Activated CD4-positive, alpha-beta T cell treated with anti-CD3 and anti-CD28 coated beads, Interleukin-2, amount 50 U/mL, for 16 hours (primary cell): ENCODE measurements around the gene CALY.

Experiments used
- DNase-seq: peaks from one replicate; pipeline ENCODE4 v3.0.0-alpha.2; 2020

The CALY gene

DNA sequence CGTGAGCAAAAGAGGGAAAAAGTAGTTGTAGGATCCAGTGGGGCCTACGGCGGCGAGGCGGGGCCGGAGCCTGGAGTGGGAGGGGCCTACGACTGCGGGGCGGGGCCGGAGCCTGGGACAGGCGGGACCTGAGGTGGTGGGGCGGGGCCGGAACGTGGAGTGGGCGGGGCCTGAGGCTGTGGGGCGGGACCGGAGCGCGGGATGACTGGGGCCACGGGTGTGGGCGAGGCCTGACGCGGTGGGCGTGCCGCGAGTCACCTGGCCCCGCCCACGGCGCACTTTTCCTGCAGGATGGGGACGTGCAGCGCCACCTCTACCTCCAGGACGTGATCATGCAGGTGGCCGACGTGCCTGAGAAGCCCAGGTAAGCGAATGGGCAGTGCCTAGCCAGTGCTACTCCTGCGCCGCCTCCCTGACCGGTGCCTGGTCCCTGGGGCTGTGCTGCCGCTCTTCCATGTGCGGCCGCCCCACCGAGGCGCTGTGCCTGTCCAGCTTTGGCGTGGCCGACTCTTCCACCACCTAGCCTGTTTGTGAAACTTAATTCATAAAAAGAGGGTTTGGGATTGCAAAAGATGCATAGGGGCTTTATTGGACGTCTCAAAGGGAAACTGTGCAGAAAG, 27.5 kb downstream of the CALY start:
- peak; percentile 94 for DNase-seq

GRCh38 chr10:133308421-133309099, 28.1 kb downstream of the CALY start, which contains the start of the genes TUBGCP2 and ZNF511:
Gene TUBGCP2, minus strand, starts transcription at chr10:133308872. Its CDS starts 5,931 bp downstream, at chr10:133302941.
Gene ZNF511, plus strand, starts transcription at chr10:133308914. Its CDS starts 30 bp downstream, at chr10:133308944.
- peak; percentile 84 for DNase-seq

DNA sequence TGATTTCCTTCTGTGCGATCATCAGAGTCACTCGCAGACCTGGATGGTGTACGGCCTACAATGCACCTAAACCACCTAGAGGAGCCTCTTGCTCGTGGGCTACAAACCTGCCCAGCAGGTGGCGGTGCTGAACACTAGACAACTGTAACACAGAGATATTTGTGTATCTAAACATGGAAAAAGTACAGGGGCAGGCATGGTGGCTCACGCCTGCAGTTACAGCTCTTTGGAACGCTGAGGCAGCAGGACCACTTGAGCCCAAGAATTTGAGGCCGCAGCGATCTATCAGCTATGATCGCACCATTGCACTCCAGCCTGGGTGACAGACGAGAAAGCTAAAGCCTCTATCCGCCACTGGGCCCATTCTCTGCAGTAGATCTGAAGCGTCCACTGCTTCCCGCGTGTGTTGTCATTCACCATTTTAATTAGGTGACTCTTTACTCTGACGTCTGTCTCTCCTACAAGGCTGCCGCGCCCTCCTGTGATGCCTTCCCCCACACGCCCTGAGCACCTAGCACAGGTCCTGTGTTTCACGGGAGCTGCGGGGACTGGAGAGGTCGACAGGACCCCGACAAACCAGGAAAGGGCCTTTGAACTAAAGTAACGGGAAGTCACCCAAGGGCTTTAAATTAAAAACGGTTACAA, 28.8 kb downstream of the CALY start:
- DNase-seq: peak; percentile 88

- DNase-seq: no peak
Measured at GRCh38 chr10:133306941-133307379, 29.7 kb downstream of the CALY start.

GRCh38 chr10:133306097-133306476, 30.6 kb downstream of the CALY start:
- no peak for DNase-seq

GRCh38 chr10:133303206-133303605, 33.5 kb downstream of the CALY start:
- DNase-seq: no peak

DNA sequence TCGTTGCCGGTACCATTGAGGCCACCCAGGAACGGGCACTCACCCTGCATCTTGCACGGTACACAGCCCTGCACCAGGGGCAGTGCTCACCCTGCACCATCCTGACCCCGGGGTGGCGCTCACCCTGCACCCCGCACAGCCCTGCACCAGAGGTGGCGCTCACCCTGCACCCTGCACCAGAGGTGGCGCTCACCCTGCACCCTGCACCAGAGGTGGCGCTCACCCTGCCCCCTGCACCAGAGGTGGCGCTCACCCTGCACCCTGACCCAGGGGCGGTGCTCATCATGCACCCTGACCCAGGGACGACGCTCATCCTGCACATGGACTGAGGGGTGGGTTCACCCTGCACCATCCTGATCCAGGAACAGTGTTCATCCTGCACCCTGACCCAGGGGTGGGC, 34.5 kb downstream of the CALY start:
- DNase-seq: no peak

DNA sequence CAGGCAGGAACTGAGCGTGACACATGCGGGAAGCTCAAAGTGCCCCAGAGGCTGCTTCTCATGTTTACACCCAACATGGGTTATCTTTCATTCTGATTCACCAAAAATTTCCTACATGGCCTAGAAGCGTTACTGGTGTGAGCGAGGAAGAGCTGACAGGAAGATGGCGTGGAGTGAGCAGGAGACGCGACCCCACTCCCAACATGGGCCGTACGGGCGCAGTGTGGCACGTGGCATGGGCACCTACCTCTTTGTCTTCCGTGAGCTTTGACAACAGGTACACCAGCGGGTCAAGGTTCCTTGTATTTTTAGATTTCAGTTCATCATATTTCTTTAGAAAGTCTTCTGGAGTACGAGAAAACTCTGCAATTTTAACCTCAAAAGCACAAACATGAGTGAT, 37.0 kb downstream of the CALY start:
- no peak for DNase-seq

DNA sequence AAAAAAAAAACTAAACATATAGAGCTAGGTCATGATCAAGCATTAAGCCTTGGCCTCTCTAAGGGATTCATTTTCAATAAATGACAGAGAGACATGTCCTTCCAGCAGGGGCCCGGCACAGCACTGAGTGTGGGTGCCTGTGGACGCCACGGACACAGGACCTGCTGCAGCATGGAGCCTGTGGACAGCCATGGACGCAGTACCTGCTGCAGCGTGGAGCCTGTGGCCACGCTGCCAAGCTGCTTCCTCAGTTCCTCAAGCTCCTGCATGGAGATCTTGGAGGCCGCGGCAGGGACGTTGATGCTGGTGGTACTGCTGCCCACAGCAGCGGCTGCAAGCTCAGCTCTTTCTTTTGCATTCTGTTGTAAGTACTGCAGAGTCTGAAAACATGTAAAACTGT, 37.5 kb downstream of the CALY start:
- no peak for DNase-seq

GRCh38 chr10:133298466-133298865, 38.2 kb downstream of the CALY start:
- no peak for DNase-seq

GRCh38 chr10:133297504-133297903, 39.2 kb downstream of the CALY start:
- no peak for DNase-seq

- DNase-seq: no peak
Measured at GRCh38 chr10:133295426-133296320, 41.0 kb downstream of the CALY start.

DNA sequence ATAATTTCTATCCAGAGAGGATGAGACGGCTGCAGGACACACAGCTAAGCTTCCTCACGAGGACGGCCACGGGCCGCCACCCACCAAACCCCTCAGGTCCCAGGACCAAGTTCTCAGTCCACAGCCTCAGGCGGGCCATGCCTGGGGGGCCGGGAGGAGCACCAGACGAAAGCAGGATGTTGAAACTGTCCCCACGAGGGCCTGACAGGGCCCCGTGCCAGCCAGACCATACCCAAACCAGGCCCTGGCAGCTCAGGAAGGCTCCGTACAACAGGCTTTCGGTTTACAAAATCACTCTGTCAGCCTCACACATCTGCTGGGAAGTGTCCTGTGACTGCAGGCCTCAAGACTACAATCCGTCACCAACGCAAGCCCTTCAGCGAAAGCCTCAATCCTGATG, 42.5 kb downstream of the CALY start:
- no peak for DNase-seq

DNA sequence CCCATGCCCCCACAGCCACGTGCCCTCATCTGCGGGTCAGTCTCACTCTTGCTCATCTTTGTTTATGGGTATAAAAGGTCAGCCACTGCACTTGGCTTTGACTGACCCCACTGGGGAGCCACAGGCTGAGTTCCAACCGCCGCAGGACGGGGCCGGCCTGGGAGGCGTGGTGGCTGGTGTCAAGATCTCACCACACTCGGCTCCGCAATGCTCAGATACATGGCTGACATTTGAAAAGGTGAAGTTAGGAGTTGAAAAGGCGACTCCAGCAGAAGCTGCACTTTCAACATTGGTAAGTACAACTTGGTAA, 42.9 kb downstream of the CALY start:
- no peak for DNase-seq

DNA sequence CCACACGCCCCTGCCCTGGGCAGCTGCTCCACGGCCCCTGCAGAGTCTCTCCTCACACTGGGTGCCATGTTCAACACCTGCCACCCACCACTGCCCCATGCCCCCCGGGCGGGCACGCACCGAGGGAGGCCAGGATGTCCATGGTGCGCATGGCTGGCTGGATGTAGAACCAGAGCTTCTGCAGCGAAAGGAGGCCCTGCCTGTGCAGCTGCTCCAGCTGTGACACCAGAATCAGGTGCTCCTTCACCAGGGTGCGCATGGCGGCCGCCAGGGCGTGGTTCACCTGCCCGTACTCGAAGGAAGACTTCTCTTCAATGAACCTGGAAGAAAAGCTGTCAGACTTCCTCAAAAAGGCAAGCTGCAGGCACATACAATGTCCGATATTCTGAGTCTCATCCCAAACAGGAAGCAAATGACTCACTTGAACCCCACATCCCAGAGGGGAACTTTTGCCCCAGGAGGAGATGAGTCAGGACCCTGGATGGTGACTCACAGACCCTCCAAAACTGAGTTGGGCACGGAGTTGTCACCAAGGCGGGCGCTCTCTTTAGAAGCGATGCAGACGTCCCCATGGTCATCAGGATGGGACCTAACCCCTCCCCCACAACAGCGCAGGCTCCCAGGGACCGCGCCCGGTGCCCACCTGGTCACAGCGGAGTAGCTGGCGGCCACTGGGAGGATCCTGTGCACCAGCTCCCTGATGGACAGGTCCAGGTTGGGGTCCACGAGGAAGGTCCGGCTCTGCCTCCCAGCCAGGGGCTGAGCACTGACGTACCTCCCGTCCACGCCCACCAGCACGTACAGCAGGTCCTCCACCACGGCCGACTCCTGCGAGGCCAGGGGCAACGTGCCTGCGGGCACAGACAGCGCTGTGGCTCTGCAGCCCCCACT, 43.5 kb downstream of the CALY start:
- peak; percentile 16 for DNase-seq

DNA sequence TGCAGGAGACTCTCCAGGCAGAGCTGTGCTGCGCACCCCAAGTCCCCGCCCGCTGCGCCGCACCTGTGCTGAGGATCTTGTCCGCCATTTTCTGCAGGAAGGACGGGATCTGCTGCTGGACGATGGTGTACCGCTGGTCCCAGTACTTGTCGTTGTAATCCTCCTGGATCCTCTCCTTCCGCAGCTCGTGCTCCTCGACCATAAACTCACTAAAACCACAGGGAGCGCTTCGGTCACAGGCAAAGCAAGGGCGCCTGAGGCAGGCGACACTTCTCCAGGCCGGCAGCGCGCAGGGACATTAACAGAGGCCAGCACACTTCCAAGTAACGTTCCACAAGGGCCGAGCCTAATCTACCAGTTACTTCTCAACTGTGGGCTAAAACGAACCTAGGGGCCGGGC, 46.9 kb downstream of the CALY start:
- no peak for DNase-seq

DNA sequence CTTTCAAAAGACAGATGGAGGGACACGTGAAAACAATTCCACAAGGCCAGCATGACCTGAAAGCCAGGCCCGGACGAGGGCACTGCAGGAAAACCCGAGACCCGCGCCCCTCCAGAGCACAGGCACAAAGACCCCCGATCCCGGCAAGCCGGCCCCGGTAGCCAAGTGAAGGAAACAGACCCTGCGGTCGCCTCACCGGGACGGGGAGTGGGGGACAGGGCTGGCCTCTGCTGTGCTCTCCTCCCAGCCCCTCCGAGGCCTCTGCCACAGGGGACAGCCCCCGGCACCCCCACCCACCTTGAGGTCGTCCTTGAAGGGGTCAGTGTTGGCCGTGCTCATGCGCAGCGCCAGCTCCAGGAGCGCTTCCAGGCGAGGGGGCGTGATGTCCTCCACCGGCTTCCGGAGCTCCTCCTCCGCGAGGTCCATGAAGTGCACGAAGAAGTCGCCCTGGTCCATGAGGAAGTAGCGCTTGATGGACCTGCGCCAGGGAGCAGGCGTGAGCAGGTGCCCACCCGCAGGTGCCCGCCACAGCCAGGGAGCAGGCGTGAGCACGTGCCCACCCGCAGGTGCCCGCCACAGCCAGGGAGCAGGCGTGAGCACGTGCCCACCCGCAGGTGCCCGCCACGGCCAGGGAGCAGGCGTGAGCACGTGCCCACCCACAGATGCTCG, 48.7 kb downstream of the CALY start:
- no peak for DNase-seq

DNA sequence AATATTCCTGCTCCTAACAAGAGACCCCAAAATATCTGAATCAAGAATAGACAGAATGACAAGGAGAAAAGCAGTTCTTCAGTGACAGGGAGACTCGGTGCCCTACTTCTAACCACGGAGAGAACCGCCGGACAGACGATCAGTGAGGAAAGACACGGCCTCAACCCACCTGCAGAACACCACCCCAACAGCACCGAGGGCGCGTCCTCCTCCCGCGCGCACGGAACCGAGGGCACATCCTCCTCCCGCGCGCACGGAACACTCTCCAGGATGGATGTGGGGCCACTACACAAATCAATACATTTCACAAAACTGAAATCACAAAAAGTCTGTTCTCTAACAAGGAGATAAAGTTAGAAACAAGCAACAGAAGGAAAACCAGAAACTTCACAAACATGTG, 50.3 kb downstream of the CALY start:
- no peak for DNase-seq

DNA sequence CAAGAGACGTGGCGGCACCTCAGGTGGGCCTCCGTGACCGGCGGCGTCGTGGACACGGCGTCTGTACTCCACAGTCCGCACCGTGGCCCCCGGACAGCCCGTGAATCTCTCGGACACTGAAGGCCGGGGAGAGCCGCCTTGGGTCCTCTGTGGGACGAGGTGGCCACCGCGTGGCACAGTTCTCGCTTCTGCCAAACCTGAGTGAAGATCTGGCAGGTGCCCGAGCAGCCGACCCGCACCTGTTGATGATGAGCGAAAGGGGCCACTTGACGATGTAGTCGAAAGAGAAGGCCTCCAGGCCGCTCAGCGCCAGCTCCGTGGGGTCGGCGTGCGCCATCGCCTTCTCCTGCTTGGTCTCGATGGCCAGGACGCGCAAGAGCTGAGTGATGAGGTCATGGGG, 51.5 kb downstream of the CALY start:
- DNase-seq: no peak

- DNase-seq: no peak
Measured at GRCh38 chr10:133283931-133284330, 52.8 kb downstream of the CALY start.

DNA sequence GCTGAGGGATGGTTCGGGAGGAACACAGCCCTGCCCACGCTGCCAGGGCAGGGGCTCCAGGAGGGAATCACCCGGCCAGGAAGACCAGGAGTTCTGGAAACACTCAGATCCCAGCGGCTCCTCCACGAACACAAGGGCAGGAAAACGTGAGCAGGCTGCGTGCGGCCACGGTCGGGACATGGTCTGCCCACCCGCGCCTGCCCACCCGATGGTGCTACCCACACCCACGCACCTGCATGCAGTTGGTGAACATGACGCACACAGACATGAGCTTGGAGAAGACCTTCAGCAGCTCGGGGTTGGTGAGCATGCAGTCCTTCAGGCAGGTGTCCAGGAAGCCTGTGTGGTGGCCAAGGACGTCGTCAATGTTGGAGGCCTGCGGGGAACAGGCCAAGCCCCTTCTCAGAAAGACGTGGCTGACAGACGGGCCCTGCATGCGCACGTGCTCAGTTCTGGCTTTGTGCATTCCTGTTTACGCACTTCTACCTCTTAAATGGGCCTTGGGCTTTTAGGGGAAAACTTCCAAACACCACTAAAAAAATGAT, 53.8 kb downstream of the CALY start:
- DNase-seq: no peak
